ENCODE results near the gene PARVB.

PARVB gene

GRCh38 chr22:44173154-44173553 lies 149.1 kb downstream of the PARVB start:
- no peak overlapping the region for H3K4me3 ChIP-seq (ENCODE audit: low read depth, low read length)
- DNase-seq (ENCODE audit: low read depth, low spot score), result no peak
- no peak for TF ChIP-seq CTCF (IDR thresholded peaks at IDR 0.05; ENCODE audit: low read depth, low read length)
- in situ Hi-C loops (cut with HindIII; ENCODE audit: low sequenced_read_pairs), result no loop called here

GRCh38 chr22:44175676-44176075 lies 151.6 kb downstream of the PARVB start:
- in situ Hi-C loops (cut with HindIII; ENCODE audit: low sequenced_read_pairs), result no loop called here
- TF ChIP-seq CTCF (IDR thresholded peaks at IDR 0.05; ENCODE audit: low read depth, low read length), result no peak
- DNase-seq (ENCODE audit: low read depth, low spot score), result no peak
- no peak overlapping the region for H3K4me3 ChIP-seq (ENCODE audit: low read depth, low read length)

GRCh38 chr22:44179196-44179988 lies 155.3 kb downstream of the PARVB start:
- in situ Hi-C loops (cut with HindIII; ENCODE audit: low sequenced_read_pairs), result no loop called here
- TF ChIP-seq CTCF (IDR thresholded peaks at IDR 0.05; ENCODE audit: low read depth, low read length), result no peak
- no peak overlapping the region for H3K4me3 ChIP-seq (ENCODE audit: low read depth, low read length)
- DNase-seq (ENCODE audit: low read depth, low spot score), result no peak

GRCh38 chr22:44179989-44180705 lies 156.0 kb downstream of the PARVB start:
- no peak for DNase-seq (ENCODE audit: low read depth, low spot score)
- no peak for TF ChIP-seq CTCF (IDR thresholded peaks at IDR 0.05; ENCODE audit: low read depth, low read length)
- in situ Hi-C loops (cut with HindIII; ENCODE audit: low sequenced_read_pairs), result no loop called here
- H3K4me3 ChIP-seq (ENCODE audit: low read depth, low read length), result no peak overlapping the region

- in situ Hi-C loops (cut with HindIII; ENCODE audit: low sequenced_read_pairs), result no loop called here
- DNase-seq (ENCODE audit: low read depth, low spot score), result no peak
- H3K4me3 ChIP-seq (ENCODE audit: low read depth, low read length), result no peak within 1 kb of the TSS
- no peak for TF ChIP-seq CTCF (IDR thresholded peaks at IDR 0.05; ENCODE audit: low read depth, low read length)
These were observed 156.6 kb downstream of the PARVB start, which contains the start of gene PARVG for GRCh38 chr22:44180706-44181032. Gene PARVG (plus strand): TSS chr22:44180925. CDS start chr22:44183330, 2,405 bp downstream.

- in situ Hi-C loops (cut with HindIII; ENCODE audit: low sequenced_read_pairs), result no loop called here
- no peak overlapping the region for H3K4me3 ChIP-seq (ENCODE audit: low read depth, low read length)
- TF ChIP-seq CTCF (IDR thresholded peaks at IDR 0.05; ENCODE audit: low read depth, low read length), result no peak
- no peak for DNase-seq (ENCODE audit: low read depth, low spot score)
These were observed 157.2 kb downstream of the PARVB start for GRCh38 chr22:44181033-44181911.

Data from astrocyte of the spinal cord (primary cell).